Measurements from ENCODE around the gene SLC17A4.

GRCh38 chr6:25745836-25746235, 8.7 kb upstream of the SLC17A4 start:
- TF ChIP-seq CTCF (IDR thresholded peaks at IDR 0.05) (no peak), POLR2A (IDR thresholded peaks at IDR 0.05) (no peak), POLR2AphosphoS5 (IDR thresholded peaks at IDR 0.05) (no peak), EP300 (IDR thresholded peaks at IDR 0.05) (no peak)

Data from suprapubic skin (tissue), 4 donors.